ENCODE measurements around the gene DNAJC8.

Gene DNAJC8

GRCh38 chr1:28249013-28249865 lies 16.4 kb upstream of the DNAJC8 start:
- DNase-seq: peak; percentile 37

- DNase-seq: peak; percentile 65
Measured at GRCh38 chr1:28248273-28249012, 15.6 kb upstream of the DNAJC8 start.

GRCh38 chr1:28247612-28248272 lies 14.9 kb upstream of the DNAJC8 start:
- no peak for DNase-seq

GRCh38 chr1:28246427-28246832 lies 13.6 kb upstream of the DNAJC8 start:
- no peak for DNase-seq

GRCh38 chr1:28244549-28245251 lies 11.9 kb upstream of the DNAJC8 start:
- no peak for DNase-seq

GRCh38 chr1:28243685-28244311 lies 11.0 kb upstream of the DNAJC8 start:
- no peak for DNase-seq

GRCh38 chr1:28241638-28242241 lies 8.9 kb upstream of the DNAJC8 start:
- DNase-seq: no peak

- DNase-seq: no peak
Measured at GRCh38 chr1:28240024-28240423, 7.2 kb upstream of the DNAJC8 start.

- DNase-seq: no peak
Measured at GRCh38 chr1:28239004-28239403, 6.2 kb upstream of the DNAJC8 start.

- DNase-seq: no peak
Measured at GRCh38 chr1:28236656-28237322, 4.0 kb upstream of the DNAJC8 start.

GRCh38 chr1:28235755-28236655 lies 3.2 kb upstream of the DNAJC8 start, which contains the start of gene ATP5IF1:
TSS of gene ATP5IF1 (plus strand) at chr1:28236124. CDS start at chr1:28236184, 60 bp downstream.
- DNase-seq: peak; percentile 99

GRCh38 chr1:28233264-28233606 lies 406 bp upstream of the DNAJC8 start:
- DNase-seq: no peak

GRCh38 chr1:28229996-28230395 lies 2.8 kb downstream of the DNAJC8 start:
- no peak for DNase-seq

- no peak for DNase-seq
Measured at GRCh38 chr1:28229089-28229488, 3.7 kb downstream of the DNAJC8 start.

GRCh38 chr1:28213315-28213714 lies 19.5 kb downstream of the DNAJC8 start:
- DNase-seq: no peak

GRCh38 chr1:28209700-28210099 lies 23.1 kb downstream of the DNAJC8 start:
- no peak for DNase-seq

- DNase-seq: peak; percentile 39
Measured at GRCh38 chr1:28208818-28209441, 23.9 kb downstream of the DNAJC8 start.

- no peak for DNase-seq
Measured at GRCh38 chr1:28205243-28205642, 27.6 kb downstream of the DNAJC8 start.

GRCh38 chr1:28200234-28200873 lies 32.5 kb downstream of the DNAJC8 start:
- no peak for DNase-seq
